Gastroesophageal sphincter (tissue), 4 donors: ENCODE data around the gene ERRFI1. TPM values are rescaled to one million over a fixed set of nuclear protein-coding genes. Genes with fewer than 3 reads are reported as not detected.

Experiments
- ATAC-seq: fragments of 150-250 bp; one replicate; pipeline ENCODE4 v1.9.1; 2016; ENCODE audit warnings: mild to moderate bottlenecking, moderate library complexity
- H3K27ac ChIP-seq, 4 donors: fragments of 200-600 bp; sonication (generic) in 3 of 4; 1 replicate in 3 of 4; 2 replicates in 1 of 4; pipeline ENCODE4 v1.5.1; 2016 to 2019
- H3K27me3 ChIP-seq: fragments of 200-600 bp; sonication (generic); one replicate; pipeline ENCODE4 v1.5.1; 2019
- H3K36me3 ChIP-seq, 2 donors: fragments of 200-600 bp; sonication (generic); one replicate each; pipeline ENCODE4 v1.5.1; 2019; ENCODE audit warnings: control low read depth in 1 of 2
- H3K4me1 ChIP-seq, 3 donors: fragments of 200-600 bp; sonication (generic); 1 replicate in 2 of 3; 2 replicates in 1 of 3; pipeline ENCODE4 v1.5.1; 2016 to 2019; ENCODE audit warnings: control low read depth in 2 of 3
- H3K4me3 ChIP-seq, 2 donors: fragments of 200-600 bp; sonication (generic); one replicate each; pipeline ENCODE4 v1.5.1; 2019; ENCODE audit warnings: mild to moderate bottlenecking in 1 of 2, moderate library complexity in 1 of 2
- H3K9me3 ChIP-seq, 3 donors: fragments of 200-600 bp; sonication (generic); one replicate each; pipeline ENCODE4 v1.5.1; 2017 to 2019; ENCODE audit warnings: control low read depth in 2 of 3
- EP300 ChIP-seq: sonication (generic); formaldehyde crosslinking; IDR thresholded peaks from one replicate; pipeline ENCODE4 v1.6.1; 2017; ENCODE audit warnings: antibody characterized with exemption, mild to moderate bottlenecking
- POLR2A ChIP-seq, 2 donors: fragments of 450-650 bp; IDR thresholded peaks; one replicate each; pipeline ENCODE4 v1.6.1; 2017; ENCODE audit warnings: antibody characterized with exemption in 2 of 2, mild to moderate bottlenecking in 2 of 2, moderate library complexity in 1 of 2
- POLR2AphosphoS5 ChIP-seq: sonication (generic); formaldehyde crosslinking; IDR thresholded peaks from one replicate; pipeline ENCODE4 v1.6.1; 2017; ENCODE audit warnings: antibody characterized with exemption
- WGBS, 2 donors: methylation state at CpG; one replicate each; pipeline ENCODE4 v1.1.5; 2018; ENCODE audit warnings: low coverage in 1 of 2; 5-methylcytosine and 5-hydroxymethylcytosine counted together
- total RNA-seq, 4 donors: library from RNA; depleted of rRNA; stranded (reverse); fragments of >200 nt; gene quantifications; one replicate each; pipeline ENCODE4 v1.1.0, GENCODE V29; 2016
- TF ChIP-seq, protein P1 (sequence below), 4 experiments: fragments of 200-600 bp in 2 of 4; fragments of 450-650 bp in 2 of 4; sonication (generic) in 1 of 4; IDR thresholded peaks; one replicate each; pipeline ENCODE4 v1.5.1; 2017 to 2019; ENCODE audit warnings: antibody characterized with exemption in 4 of 4, mild to moderate bottlenecking in 2 of 4, moderate library complexity in 2 of 4

The ERRFI1 gene
- total RNA-seq, 4 donors from 2014 or later = 344 to 570 (median 393) TPM

DNA sequence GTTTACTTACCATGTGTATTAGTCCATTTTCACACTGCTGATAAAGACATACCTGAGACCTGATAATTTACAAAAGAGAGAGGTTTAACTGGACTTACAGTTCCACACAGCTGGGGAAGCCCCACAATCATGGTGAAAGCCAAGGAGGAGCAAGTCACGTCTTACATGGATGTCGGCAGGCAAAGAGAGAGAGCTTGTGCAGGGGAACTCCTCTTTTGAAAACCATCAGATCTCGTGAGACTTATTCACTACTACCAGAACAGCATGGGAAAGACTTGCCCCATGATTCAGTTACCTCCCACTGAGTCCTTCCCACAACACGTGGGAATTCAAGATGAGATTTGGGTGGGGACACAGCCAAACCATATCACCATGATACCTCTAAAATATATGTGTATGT, 39.3 kb upstream of the ERRFI1 start:
- H3K9me3 ChIP-seq = no peaks in the 10 kb centered on the region
- TF ChIP-seq EP300 (no peak), POLR2AphosphoS5 (no peak), POLR2A (IDR thresholded peaks at IDR 0.05) (no peak)
- TF ChIP-seq, protein P1, sequence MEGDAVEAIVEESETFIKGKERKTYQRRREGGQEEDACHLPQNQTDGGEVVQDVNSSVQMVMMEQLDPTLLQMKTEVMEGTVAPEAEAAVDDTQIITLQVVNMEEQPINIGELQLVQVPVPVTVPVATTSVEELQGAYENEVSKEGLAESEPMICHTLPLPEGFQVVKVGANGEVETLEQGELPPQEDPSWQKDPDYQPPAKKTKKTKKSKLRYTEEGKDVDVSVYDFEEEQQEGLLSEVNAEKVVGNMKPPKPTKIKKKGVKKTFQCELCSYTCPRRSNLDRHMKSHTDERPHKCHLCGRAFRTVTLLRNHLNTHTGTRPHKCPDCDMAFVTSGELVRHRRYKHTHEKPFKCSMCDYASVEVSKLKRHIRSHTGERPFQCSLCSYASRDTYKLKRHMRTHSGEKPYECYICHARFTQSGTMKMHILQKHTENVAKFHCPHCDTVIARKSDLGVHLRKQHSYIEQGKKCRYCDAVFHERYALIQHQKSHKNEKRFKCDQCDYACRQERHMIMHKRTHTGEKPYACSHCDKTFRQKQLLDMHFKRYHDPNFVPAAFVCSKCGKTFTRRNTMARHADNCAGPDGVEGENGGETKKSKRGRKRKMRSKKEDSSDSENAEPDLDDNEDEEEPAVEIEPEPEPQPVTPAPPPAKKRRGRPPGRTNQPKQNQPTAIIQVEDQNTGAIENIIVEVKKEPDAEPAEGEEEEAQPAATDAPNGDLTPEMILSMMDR (IDR thresholded peaks at IDR 0.05) = no peak
- peaks cover 0 to 26% (median 4%) of the 10 kb centered on the region in 3 donors for H3K4me1 ChIP-seq
- no peak for ATAC-seq
- no peak overlapping the region for H3K4me3 ChIP-seq
- no peaks in the 10 kb centered on the region for H3K27me3 ChIP-seq
- no peaks in the 10 kb centered on the region for H3K36me3 ChIP-seq
- no peak overlapping the region for H3K27ac ChIP-seq
- 82 to 92% methylated on average over 3 to 4 of the region's 4 CpGs for whole genome bisulfite sequencing, 2 donors

DNA sequence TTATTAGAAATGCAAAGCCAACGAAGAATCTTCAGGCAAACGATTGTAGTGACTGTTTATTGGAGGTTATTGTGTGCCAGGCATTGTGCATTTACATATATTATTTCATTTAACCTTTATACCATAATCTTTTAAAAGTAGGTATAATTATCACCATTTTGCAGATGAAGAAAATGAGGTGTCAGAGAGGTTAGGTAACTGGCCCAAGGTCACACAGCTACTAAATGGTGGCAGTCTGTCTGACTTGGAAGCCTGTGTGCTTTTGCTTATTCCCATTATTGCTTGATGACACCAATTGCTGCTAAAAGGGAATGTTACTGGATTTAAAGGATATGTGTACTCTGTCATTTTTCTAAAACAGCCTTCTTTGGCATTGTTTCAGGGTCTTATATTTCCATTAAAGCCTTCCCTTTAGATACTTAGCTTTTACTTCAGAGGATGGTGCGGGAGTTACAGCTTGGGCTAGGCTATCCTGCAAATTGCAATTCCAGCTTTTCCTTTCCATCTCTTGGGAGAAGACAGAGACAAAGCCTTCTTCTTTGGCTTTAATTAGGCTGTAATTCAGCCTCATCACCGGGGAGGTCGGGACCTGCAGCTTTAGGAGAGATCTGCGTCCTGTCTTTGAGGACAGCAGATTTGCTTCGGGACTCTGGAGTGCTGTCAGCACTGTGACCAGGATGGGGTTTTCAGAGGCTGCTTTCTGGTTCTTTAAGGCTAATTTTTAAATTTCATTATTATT, 37.4 kb upstream of the ERRFI1 start:
- Histone ChIP-seq H3K27me3 (no peaks in the 10 kb centered on the region), H3K27ac (peak overlapping the region in 3 of 4 donors; percentile 9 to 75 (median 32)), H3K9me3 (no peaks in the 10 kb centered on the region), H3K36me3 (no peaks in the 10 kb centered on the region), H3K4me1 (peaks cover 0 to 45% (median 4%) of the 10 kb centered on the region in 3 donors), H3K4me3 (no peak overlapping the region)
- 27 to 44% methylated on average over 4 to 7 of the region's 7 CpGs for WGBS, 2 donors
- ATAC-seq = no peak
- TF ChIP-seq POLR2A (IDR thresholded peaks at IDR 0.05) (no peak), POLR2AphosphoS5 (no peak), EP300 (no peak)
- TF ChIP-seq, protein P1 (IDR thresholded peaks at IDR 0.05) = no peak

DNA sequence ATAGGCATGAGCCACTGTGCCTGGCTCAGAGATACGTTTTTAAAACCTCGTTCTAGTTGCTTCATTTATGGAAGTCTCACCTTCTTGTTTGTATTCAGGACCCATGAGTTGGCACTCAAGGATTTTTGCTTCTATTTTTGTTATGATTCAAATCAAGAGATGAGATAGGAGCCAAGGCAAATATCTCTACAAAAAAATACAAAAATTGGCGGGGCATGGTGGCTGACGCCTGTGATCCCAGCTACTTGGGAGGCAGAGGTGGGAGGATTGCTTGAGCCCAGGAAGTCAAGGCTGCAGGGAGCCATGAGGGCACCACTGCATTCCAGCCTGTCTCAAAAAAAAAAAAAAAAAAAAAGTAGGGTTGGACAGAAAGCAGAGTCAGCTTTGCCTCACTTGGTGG, 36.8 kb upstream of the ERRFI1 start:
- TF ChIP-seq POLR2AphosphoS5 (no peak), POLR2A (IDR thresholded peaks at IDR 0.05) (no peak), EP300 (no peak)
- TF ChIP-seq, protein P1 (IDR thresholded peaks at IDR 0.05) = no peak
- Histone ChIP-seq H3K4me1 (peaks cover 0 to 51% (median 4%) of the 10 kb centered on the region in 3 donors), H3K27ac (peak overlapping the region in 2 of 4 donors; percentile 32 to 75), H3K9me3 (no peaks in the 10 kb centered on the region), H3K4me3 (no peak overlapping the region), H3K27me3 (no peaks in the 10 kb centered on the region), H3K36me3 (no peaks in the 10 kb centered on the region)
- WGBS, 2 donors = 51 to 67% methylated on average over 3 to 4 of the region's 4 CpGs
- ATAC-seq = no peak

DNA sequence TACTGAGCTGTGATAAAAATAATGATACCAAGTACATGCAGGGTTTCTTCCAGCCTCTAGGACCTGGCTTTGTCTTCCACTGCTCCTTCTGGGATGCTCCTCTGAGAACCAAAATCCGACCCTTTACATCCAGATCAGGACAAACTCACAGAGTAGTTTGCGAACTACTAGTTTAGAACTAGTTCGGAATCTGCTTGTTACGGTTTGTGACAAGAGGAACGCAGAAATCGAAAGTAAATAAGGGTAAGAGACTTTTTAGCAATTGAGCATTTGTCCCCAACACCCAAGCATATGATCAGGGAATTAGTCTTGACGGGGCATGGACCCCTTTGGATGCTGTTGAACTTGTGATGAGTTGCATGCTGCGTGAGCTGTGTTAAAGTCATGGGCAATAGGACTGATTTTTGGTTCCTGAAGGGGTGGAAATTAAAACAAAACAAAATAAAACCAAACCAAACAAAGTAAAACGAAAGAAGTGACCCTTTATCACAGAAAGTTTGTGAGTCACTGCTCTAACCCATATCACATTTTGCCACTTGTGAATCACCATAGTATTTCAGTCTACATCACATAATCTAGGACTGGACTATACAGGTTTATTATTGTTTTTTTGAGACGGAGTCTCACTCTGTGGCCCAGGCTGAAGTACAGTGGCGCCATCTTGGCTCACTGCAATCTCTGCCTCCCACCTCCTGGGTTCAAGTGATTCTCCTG, 35.7 kb upstream of the ERRFI1 start:
- WGBS, 2 donors = 79% methylated on average over 6 to 11 of the region's 11 CpGs
- no peak overlapping the region for H3K4me3 ChIP-seq
- H3K27ac ChIP-seq = peak overlapping the region; percentile 55 to 84 (median 75)
- no peaks in the 10 kb centered on the region for H3K27me3 ChIP-seq
- no peaks in the 10 kb centered on the region for H3K36me3 ChIP-seq
- no peak for TF ChIP-seq POLR2AphosphoS5
- TF ChIP-seq, protein P1 (IDR thresholded peaks at IDR 0.05) = peak in 2 of 4 experiments; percentile 26 to 28
- no peaks in the 10 kb centered on the region for H3K9me3 ChIP-seq
- peak; percentile 11 for ATAC-seq
- peaks cover 0 to 52% (median 4%) of the 10 kb centered on the region in 3 donors for H3K4me1 ChIP-seq

DNA sequence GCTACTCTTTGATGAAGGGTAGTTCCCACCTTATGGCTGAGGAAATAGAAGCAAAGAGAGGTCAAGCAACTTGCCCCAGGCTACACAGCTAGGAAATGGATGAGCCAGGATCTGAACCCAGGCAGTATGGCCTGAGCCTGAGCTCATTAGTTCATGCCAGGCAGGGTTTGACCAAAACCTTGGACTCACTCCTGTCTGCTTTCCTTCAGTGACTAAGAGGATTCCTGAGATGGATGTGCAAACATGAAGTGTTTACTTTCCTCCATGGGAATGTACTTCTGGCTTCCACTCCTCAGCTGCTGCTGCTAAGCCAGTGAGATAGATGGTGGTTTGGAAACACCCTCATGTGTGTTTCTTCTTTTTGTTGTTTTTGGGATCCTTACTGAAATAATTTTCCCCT, 35.1 kb upstream of the ERRFI1 start:
- Histone ChIP-seq H3K4me1 (peaks cover 0 to 55% (median 4%) of the 10 kb centered on the region in 3 donors), H3K27me3 (no peaks in the 10 kb centered on the region), H3K27ac (peak overlapping the region; percentile 55 to 84 (median 75)), H3K9me3 (no peaks in the 10 kb centered on the region), H3K4me3 (no peak overlapping the region), H3K36me3 (no peaks in the 10 kb centered on the region)
- TF ChIP-seq EP300 (no peak), POLR2AphosphoS5 (peak; percentile 94)
- ATAC-seq = peak; percentile 93
